A549 treated with GW870086 at 1 μM for 4 hours (cell line): ENCODE data around the gene RO60. TPM values are rescaled to one million over a fixed set of nuclear protein-coding genes. Genes with fewer than 3 reads are reported as not detected.

Experiments used
- total RNA-seq: library from RNA; stranded (reverse); fragments of 200-300 nt; extraction: Qiagen RNA extraction; gene quantifications from 5 replicates; pipeline ENCODE4 v1.2.3, GENCODE V29; 2022; ENCODE audit warnings: low read depth

The RO60 gene
- 22.0 to 29.1 TPM (median 27.2 TPM) in 5 replicates for total RNA-seq

GRCh38 chr1:193059282-193060114, at the start of gene RO60, which contains the start of gene UCHL5:
RO60 (plus strand) TSS chr1:193059612; CDS start chr1:193069055, 9,443 bp downstream.
UCHL5 (minus strand) TSS chr1:193059360; CDS start chr1:193059260, 100 bp downstream.

GRCh38 chr1:193104907-193105820, 45.8 kb downstream of the RO60 start, which contains the start of gene GLRX2:
GLRX2 (minus strand) TSS chr1:193105414; CDS start chr1:193105382, 32 bp downstream.

Other genes starting within 250 kb of the RO60 start
- gene UCHL5, start 252 bp upstream of the RO60 start, total RNA-seq = 37.6 to 49.9 TPM (median 42.8 TPM) in 5 replicates
- 43.6 to 51.9 TPM (median 46.9 TPM) in 5 replicates for gene GLRX2, start 45.8 kb downstream of the RO60 start, total RNA-seq
- gene CDC73, start 62.4 kb downstream of the RO60 start, total RNA-seq = 27.4 to 32.3 TPM (median 30.7 TPM) in 5 replicates
- not detected in 5 replicates for gene B3GALT2, start 127.0 kb downstream of the RO60 start, total RNA-seq